HepG2 (cell line): ENCODE data around the gene H6PD. TPM values are rescaled to one million over a fixed set of nuclear protein-coding genes. Genes with fewer than 3 reads are reported as not detected.

Experiments
- MAFG ChIP-seq: sonication (generic); formaldehyde crosslinking; IDR thresholded peaks from 2 replicates; pipeline ENCODE4 v1.5.1; 2020; ENCODE audit warnings: mild to moderate bottlenecking, missing genetic modification reagents
- MXD3 ChIP-seq: IDR thresholded peaks from 2 replicates; pipeline ENCODE4 v1.6.1; 2016; ENCODE audit warnings: mild to moderate bottlenecking, missing biosample characterization, missing genetic modification reagents
- PHF20 ChIP-seq: sonication (generic); formaldehyde crosslinking; IDR thresholded peaks from 2 replicates; pipeline ENCODE4 v1.5.0; 2020; ENCODE audit warnings: mild to moderate bottlenecking, missing genetic modification reagents
- ZBTB39 ChIP-seq: sonication (generic); formaldehyde crosslinking; IDR thresholded peaks from 2 replicates; pipeline ENCODE4 v1.5.0; 2020; ENCODE audit warnings: missing genetic modification reagents
- ZBTB40 ChIP-seq, 2 experiments: fragments of 450-650 bp in 1 of 2; sonication (generic) in 1 of 2; formaldehyde crosslinking in 1 of 2; IDR thresholded peaks; 2 replicates each; pipeline versions ENCODE4 v1.6.1 to v1.8.0; 2016 to 2022; ENCODE audit warnings: antibody characterized with exemption in 1 of 2, mild to moderate bottlenecking in 1 of 2, missing genetic modification reagents in 1 of 2
- ZHX2 ChIP-seq, 2 experiments: sonication (generic) in 1 of 2; formaldehyde crosslinking in 1 of 2; IDR thresholded peaks; 2 replicates each; pipeline versions ENCODE4 v1.6.1 to v1.9.0; 2014 to 2022; ENCODE audit warnings: antibody characterized with exemption in 1 of 2, borderline replicate concordance in 1 of 2, inconsistent platforms in 1 of 2, low read depth in 1 of 2, missing genetic modification reagents in 1 of 2
- ZNF260 ChIP-seq: sonication (generic); formaldehyde crosslinking; IDR thresholded peaks from 2 replicates; pipeline ENCODE4 v1.4.0; 2020; ENCODE audit warnings: missing genetic modification reagents, low read depth, mild to moderate bottlenecking, borderline replicate concordance
- ZNF850 ChIP-seq: sonication (generic); formaldehyde crosslinking; conservative IDR thresholded peaks from 2 replicates; pipeline ENCODE4 v1.9.0; 2021; ENCODE audit warnings: mild to moderate bottlenecking, missing genetic modification reagents
- ZSCAN20 ChIP-seq: sonication (generic); formaldehyde crosslinking; IDR thresholded peaks from 2 replicates; pipeline ENCODE4 v1.4.0; 2020; ENCODE audit warnings: missing genetic modification reagents, mild to moderate bottlenecking, borderline replicate concordance
- ZSCAN22 ChIP-seq: sonication (generic); formaldehyde crosslinking; IDR thresholded peaks from 2 replicates; pipeline ENCODE4 v1.4.0; 2020; ENCODE audit warnings: mild to moderate bottlenecking, missing genetic modification reagents
- polyA plus RNA-seq, 8 experiments: library from polyadenylated mRNA; depleted of rRNA in 3 of 8; stranded (reverse) in 7 of 8; unstranded in 1 of 8; fragments of >200 nt; fragmentation: Illumina TruSeq in 4 of 8; extraction: Trizol in 4 of 8; gene quantifications; 2 replicates each; pipeline versions ENCODE4 v1.2.1 to v1.2.3, GENCODE V29; 2011 to 2016; ENCODE audit warnings: low read depth in 4 of 8, missing spikeins in 1 of 8, mixed read lengths in 1 of 8; ENCODE audit not compliant: insufficient read depth in 1 of 8
- total RNA-seq, 5 experiments: library from RNA; depleted of rRNA; stranded (reverse); fragments of >200 nt; fragmentation: Illumina TruSeq; extraction: Trizol; gene quantifications; 2 replicates each; pipeline ENCODE4 v1.2.3, GENCODE V29; 2016; ENCODE audit warnings: low read depth in 1 of 5

H6PD gene
- total and polyA plus RNA-seq, 2 of the 13 experiments (the other 11 are each of a cell fraction or from before 2014, with no cell fraction given): 9.3 to 14.1 TPM

GRCh38 chr1:9242338-9242969, 7.9 kb downstream of the H6PD start (continued):
- TF ChIP-seq ZSCAN22 (CRISPR knock-in tag) (no peak), ZHX2 (IDR thresholded peaks at IDR 0.05; ENCODE audit: low read depth) (no peak), ZHX2 (CRISPR knock-in tag; IDR thresholded peaks at IDR 0.05; ENCODE audit: borderline replicate concordance) (no peak), MXD3 (CRISPR knock-in tag) (no peak), ZSCAN20 (CRISPR knock-in tag) (no peak), ZBTB40 (IDR thresholded peaks at IDR 0.05) (no peak), ZBTB40 (CRISPR knock-in tag; IDR thresholded peaks at IDR 0.05) (no peak), ZNF260 (CRISPR knock-in tag) (no peak), ZNF850 (no peak), MAFG (no peak), PHF20 (CRISPR knock-in tag) (no peak), ZBTB39 (CRISPR knock-in tag) (no peak)
